H54 (cell line): ENCODE results near the gene COMMD7.

ENCODE experiments used
- DNase-seq: peaks from one replicate; pipeline ENCODE4 v3.0.0; 2011; ENCODE audit warnings: low spot score, mixed read lengths; ENCODE audit not compliant: insufficient read length
- FAIRE-seq: peaks from 3 replicates; lab custom pipeline; 2011; peaks lifted over from hg19 to GRCh38; lab: Jason Lieb, UNC
- POLR2A ChIP-seq: IDR thresholded peaks from 2 replicates; pipeline ENCODE4 v1.6.1; 2011; ENCODE audit warnings: low read depth, mild to moderate bottlenecking, low read length

COMMD7 gene

DNA sequence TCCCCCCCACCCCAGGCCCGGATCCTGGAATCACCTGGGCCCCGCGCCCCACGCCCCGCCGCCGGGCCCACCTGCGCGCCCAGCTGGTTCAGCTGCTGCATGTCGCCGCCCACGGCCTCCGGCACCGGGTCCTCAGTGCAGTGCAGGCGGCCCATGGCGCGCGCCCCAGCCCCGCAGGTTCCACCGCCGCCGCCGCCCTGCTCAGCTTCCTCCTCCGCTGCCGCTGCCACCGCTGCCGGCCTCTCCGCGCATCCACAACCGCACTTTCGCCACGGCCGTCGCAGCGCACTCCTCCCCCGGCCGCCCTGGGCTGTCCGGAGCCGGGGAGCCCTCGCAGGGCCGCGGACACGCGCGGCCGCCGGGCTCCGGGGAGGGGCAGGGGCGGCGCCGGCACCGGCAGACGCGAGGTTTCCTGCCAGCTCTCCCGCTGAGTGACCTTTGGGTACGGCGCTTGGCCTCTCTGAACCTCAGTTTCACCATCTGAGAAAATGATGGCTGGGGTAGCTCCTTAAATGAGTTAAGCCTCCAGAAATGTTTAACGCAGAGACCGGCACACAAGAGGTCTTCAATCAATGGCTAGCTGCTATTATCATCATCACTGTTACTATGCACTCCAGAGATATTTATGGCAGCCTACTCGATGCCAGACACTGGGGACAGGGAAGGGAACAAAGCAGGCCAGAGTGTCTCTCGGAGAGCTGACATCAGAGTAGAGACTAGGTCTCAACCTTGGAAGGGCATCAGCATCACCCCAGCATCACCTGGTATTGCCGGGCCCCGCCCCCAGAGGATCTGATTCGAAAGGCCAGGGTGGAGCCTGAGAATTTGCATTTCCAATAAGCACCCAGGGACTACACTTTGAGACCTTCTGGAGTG is at the start of gene COMMD7:
Gene COMMD7 (minus strand): TSS at position 231 of the 876 bp plus-strand sequence. CDS start 76 bp downstream, at position 155.
- TF ChIP-seq POLR2A, result peak; percentile 46
- no peak for FAIRE-seq
- DNase-seq, result no peak

DNA sequence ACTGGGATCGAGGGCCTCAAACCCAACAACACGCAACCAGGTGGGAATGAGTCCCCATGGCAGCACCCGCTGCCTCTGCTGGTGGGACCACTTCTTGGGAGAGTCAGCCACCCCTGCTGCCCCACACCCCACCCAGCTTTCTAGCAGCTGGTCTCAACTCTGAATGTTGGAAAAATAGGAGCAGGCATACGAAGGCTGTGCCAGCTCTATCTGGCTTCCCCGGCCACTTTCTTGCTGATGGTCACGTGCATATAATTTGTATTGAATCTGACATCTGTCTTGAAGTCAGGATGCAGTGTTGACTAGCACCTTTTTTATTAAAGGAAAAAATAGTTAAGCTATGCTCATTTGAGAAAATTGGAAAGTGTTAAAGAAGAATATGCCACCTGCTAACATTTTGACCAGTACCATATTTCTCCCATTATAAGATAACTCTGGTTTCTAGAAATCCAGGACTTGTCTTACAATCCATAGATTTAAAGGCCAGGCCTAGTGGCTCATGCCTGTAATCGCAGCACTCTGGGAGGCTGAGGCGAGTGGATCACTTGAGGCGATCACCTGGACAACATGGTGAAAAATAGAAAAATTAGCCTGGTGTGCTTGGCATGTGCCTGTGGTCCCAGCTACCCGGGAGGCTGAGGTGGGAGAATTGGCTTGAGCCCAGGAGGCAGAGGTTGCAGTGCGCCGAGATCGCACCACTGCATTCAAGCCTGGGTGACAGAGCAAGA is 49.6 kb upstream of the COMMD7 start:
- FAIRE-seq (no peak), DNase-seq (no peak)
- no peak for TF ChIP-seq POLR2A

DNA sequence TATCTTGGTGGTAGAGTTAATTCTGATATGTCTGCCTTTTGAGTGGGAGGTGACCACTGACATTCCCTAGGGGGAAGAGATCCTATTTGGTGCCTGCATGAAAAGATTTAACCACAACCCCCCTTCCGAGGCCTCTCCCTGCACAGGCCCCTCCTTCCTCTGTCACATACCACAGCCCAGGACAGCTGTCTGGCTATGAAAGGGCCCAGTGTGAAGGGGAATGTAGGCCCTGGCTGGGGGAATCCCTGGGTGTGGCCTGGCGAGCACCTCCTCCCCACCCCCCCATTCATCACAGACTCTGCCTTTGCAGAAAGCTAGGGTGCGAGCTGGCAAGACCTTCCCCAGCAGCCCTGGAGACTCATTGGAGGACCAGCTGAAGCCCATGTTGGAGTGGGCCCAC is 49.0 kb upstream of the COMMD7 start:
- FAIRE-seq (no peak), DNase-seq (no peak)
- TF ChIP-seq POLR2A, result no peak

DNA sequence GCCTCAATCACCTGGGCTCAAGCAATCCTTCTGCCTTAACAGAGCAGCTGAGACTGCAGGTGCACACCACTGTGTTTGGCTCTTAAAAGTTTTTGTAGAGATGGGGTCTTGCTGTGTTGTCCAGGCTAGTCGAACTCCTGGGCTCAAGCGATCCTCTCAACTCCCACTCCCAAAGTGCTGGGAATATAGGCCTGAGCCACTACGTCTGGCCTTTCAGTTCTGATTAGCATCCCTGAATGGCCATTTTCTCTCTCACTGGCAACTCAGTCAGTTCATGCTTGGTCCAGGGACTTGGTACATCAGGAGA is 47.4 kb upstream of the COMMD7 start:
- FAIRE-seq (no peak), DNase-seq (no peak)
- no peak for TF ChIP-seq POLR2A

DNA sequence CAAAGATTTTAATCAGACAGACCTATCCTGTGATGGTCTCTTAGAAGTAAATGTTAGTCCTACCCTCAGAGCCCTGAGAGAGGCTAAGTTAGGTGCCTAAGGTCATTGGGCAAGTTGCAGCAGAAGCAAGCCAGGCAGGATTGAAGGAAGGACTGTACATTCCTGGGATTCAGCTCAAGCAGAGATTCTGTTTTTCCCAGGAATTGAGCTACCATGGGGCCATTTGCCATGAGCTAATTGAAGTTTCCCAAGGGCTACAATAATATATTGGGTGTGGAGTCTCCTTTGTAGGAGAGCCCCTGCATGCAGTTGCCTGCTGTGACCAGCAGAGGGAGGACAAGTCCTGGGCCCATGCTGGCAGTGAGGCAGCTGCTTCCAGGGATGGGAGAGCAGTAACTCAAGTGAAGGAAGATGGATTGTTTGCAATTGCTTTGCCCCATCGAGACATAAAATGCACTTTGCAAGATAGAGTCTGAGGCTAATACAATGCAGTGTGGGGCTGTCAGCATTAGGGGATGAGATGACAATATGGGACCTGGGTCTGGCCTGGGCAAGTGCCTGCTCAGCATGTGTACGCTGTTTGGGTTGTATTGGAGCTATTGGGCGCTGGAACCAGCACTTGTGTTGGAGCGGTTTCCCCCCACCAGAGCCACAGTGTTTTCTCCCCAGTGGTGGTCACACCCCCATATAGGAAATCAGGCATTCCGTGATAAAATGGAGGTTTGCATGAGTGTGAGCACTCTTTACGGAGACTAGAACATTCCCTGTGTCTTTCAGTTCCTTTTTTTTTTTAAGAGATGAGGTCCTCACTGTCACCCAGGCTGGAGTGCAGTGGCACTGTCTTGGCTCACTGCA is 46.9 kb upstream of the COMMD7 start:
- peak; percentile 81 for DNase-seq
- FAIRE-seq, result no peak
- TF ChIP-seq POLR2A, result no peak

DNA sequence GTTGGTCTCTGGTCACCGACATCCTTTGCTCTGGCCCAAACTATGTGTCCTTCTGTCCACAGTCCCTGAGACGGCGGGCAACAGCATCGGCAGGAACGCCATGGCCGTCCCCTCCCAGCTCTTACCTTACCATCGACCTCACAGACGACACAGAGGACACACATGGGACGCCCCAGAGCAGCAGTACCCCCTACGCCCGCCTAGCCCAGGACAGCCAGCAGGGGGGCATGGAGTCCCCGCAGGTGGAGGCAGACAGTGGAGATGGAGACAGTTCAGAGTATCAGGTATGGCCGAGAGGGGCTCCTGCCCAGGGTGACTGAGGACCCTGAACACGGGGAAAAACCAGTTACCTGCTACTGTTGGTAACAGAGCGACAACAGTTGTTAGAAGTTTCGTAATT is 43.9 kb upstream of the COMMD7 start:
- TF ChIP-seq POLR2A, result no peak
- FAIRE-seq (no peak), DNase-seq (no peak)

DNA sequence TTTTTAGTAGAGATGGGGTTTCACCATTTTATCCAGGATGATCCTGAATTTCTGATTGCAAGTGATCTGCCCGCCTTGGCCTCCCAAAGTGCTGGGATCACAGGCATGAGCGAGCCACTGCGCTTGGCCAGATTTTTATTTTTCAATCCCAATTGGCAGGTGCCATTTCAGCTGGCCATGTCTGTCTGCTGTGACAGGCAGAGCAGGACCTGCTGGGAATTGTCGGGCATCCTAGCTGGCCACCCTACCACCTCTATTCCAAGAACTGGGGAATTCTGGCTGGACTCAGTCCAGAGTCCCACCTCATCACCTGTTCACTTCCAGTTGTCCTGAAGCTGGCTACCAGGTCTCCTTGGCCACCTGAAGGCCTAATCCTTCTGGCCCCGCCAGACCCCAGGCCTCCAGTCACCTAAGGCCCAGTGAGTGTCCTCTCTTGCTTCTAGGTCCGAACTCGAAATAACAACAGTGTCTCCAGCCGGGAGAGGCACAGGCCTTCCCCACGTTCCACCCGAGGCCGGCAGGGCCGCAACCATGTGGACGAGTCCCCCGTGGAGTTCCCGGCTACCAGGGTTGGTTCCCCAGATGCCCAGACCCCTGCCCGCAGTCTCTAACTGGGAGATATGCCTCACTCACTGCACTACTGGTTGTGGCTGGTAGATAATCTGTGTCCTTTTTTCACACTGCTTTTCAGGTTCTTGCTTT is 42.9 kb upstream of the COMMD7 start:
- no peak for DNase-seq
- TF ChIP-seq POLR2A, result no peak
- no peak for FAIRE-seq

DNA sequence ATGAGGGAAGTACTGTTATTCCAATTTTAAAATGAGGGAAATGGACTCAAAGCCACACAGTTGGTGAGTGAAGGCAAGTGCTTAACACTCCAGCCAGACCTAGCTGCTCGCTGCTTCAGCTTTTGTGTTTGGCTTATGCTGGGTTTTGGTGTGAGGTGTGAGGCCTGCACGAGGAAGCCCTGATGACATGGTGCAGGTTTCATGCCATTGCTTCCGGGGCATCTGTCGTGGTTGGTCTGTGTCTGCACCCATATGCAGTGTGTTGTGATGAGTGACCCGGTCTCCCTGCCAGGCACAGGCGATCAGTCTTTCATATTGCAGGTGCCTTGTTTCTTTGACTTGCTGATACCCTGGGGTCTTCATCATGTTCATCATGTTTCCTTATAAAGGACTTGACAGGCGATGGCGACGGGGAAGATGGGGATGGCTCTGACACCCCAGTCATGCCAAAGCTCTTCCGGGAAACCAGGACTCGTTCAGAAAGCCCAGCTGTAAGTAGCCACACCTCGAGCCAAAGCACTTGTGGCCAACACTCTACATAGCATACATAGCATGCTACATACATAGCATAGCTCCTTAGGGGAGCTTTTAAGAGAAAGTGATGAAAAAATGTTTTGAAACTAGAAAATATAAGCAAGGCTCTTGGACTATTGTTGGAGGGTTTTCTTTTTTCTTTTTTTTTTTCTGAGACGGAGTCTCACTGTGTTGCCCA is 41.3 kb upstream of the COMMD7 start:
- DNase-seq (no peak), FAIRE-seq (no peak)
- TF ChIP-seq POLR2A, result no peak

DNA sequence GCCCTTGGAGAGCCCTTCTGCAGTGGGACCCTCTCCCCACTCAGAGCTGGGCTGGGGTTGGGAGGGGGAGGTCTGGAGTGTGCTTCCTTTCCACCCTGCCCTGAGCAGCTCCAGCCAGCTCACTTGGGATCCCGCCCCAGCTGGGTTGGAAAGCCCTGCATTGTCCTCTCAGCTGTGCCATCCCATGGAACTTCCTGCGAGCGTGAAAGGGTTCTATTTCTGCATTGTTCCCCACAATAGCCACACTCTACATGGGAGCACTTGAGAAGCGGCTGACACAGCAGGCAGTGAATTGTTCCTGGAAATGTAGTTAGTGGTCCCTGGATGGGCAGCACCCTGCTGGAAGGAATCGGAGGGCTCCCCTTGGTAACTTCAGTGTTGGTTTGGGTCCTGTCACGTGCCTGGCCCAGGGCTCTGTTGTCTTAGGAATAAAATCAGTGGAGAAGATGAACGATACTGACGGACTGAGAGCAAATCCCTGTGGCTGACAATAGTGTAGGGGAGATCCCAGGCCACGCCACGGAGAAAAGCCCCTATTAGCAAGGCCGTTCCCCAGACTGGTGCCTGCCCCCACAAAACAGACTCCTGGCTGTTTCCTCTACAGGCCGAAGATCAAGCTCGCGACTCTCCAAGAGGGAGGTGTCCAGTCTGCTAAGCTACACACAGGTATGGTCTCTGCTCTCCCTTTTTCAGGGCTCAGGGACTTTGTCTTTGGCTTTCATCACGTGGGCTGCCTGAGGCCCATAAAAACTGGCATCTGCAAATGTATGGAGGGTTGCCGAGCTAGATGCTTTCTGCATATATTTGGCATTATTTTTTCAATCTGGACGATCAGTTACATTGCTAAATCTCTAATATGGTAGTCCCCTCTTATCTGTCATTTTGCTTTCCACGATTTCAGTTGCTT is 37.7 kb upstream of the COMMD7 start:
- no peak for TF ChIP-seq POLR2A
- DNase-seq (no peak), FAIRE-seq (no peak)

DNA sequence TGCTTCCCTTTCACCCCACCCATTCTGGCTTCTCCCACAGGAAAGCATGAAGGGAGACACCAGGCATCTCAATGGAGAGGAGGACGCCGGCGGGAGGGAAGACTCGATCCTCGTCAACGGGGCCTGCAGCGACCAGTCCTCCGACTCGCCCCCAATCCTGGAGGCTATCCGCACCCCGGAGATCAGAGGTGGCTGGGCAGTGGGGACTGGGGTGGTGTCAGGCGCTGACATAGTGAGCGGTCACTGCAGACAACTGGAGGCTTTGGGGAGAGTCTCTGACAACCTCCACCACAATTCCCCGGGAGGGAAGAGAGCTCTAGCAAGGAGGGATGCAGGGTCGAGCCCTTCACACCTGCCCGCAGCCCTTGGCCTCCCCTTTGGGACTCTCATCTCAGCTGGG is 37.0 kb upstream of the COMMD7 start:
- no peak for TF ChIP-seq POLR2A
- DNase-seq (no peak), FAIRE-seq (no peak)

DNA sequence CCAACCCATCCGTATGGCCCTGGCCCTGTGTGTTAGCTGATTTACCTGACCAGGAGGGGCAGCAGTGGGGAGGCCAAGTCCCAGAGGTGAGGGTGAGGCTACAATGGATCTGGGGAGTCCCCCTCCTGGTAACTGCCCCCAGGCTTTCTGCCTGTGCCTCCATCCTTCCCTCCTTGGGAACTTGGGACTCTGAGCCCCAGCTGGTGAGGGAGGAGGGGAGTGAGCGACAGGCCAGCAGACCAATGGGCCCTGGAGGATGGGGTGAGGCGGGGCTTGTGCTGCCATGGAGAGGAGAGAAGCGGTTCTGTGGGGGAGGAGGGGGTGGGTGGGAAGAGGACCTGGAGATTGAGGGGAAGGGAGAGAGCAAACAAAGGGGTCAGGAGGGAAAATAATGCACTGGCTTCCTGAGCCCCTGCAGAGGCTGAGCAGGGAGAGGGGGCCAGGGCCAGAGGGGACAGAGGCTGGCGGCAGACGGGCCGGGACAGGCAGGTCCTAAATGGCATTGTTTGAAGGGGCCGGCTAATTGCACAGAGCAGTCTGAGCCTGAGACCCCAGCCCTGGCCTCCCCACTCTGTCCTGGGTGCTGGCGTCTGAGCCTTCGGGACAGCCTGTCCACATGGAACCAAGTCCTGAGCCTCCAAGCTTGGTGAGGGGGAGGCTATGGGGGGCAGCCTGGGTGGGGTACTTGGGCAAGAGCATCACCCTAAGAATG is 36.4 kb upstream of the COMMD7 start:
- TF ChIP-seq POLR2A, result no peak
- FAIRE-seq (no peak), DNase-seq (no peak)
